ENCODE results near the gene ZNF860.

Gene ZNF860

DNA sequence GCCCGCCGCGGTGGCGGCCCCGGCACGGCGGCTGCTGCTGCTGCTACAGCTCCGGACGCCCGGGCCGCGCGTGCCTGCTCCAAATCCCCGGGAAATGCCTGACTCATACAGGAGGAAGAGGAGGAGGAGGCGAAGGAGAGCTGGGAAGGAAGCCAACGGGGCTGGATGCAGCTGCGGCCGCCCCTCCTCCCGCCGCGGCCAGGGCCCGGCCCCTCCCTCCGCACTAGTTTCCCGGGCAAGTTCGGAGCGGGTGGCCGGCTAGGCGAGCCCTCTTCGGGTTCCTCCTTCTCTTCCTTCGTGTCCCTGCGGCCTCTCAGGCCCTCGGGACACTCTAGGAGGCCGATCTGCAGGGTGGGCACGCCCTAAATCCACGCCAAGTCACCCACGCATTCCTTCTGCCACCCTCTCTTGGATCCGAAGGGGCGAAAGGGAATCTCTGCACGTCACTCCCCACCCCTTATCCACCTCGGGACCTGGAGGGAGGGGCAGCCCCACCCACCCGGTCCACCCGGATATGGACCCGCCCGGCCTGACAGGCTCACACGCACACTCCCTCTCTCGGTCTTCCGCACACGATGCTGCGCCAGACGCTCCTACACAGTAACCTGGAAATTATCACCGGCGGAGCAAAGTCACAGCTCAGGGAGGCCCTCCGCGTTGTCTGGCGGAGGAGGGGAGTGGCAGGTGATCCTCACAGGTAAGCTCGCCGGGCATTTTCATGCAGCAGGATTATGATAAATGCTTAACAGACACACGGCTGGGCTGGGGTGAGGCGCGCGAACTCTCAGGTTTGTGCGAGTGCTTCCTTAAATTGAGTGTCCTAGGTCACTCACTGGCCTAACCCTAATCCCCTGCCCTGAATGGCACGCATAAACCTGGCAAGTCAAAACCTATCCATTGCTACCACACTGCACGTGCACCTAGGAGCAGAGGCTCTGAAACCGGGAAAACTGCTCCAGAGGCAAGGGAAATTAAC lies at the start of gene ZNF860, which contains the start of gene OSBPL10:
ZNF860 (plus strand) TSS at position 545 of the 976 bp plus-strand sequence. CDS start 7,330 bp downstream, outside the sequence.
OSBPL10 (minus strand) TSS at position 57 of the 976 bp plus-strand sequence. CDS start 83 bp downstream, outside the sequence.
- peak; percentile 14 for DNase-seq

DNA sequence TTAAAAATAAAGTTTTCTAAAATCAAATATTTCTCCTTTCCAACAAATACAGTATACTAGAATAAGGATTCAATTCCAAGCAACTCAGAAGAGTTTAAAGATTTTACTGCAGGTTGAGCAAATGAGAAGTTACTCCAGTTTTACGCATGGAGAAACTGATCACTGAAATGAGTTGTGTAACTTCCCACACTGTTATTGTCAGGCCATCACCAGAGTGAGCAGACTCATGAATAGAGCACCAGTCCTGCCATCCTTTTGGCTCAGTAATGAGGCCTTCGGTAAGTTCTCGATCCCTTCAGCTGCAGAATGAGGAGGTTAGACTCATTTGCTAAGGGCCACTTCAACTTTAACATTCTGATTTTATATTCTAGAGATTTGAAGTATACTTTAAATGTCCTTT lies 48.6 kb upstream of the ZNF860 start:
- no peak for DNase-seq

DNA sequence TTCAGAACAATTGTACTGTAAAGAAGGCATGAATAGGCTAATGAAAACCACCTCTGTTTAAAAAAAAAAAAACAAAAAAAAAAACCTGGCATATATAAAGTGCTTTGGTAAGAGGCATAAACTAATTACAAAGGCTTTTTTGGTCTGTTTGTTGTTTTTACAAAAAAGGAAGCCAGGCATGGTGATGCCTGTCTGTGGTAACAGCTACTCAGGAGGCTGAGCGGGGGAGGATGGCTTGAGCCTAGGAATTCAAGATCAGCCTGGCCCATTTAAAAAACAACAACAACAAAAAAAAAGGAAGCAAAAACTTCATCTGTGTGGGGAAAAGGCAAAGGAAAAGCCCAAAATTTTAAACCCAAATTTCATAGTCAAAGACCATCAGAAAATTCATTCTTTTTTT lies 47.5 kb upstream of the ZNF860 start:
- no peak for DNase-seq

DNA sequence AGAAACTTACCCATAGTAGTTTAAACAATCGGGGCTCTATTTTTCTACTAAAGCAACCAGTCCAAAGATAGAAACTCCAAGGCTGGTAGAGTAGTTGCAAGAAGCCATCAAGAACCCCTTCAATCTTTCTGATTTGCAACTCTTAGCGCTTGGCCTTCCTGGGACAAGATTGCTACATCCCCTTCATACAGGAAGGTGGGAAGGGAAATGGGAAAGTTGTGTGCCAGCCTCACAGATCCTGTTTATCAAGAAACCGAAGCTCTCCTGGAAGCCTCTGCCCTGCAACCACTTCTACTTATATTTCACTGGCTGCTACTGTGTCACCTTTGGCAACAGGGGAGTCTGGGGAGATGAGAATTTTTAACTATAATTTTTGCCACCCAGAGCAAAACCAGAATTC lies 46.7 kb upstream of the ZNF860 start:
- DNase-seq = no peak

DNA sequence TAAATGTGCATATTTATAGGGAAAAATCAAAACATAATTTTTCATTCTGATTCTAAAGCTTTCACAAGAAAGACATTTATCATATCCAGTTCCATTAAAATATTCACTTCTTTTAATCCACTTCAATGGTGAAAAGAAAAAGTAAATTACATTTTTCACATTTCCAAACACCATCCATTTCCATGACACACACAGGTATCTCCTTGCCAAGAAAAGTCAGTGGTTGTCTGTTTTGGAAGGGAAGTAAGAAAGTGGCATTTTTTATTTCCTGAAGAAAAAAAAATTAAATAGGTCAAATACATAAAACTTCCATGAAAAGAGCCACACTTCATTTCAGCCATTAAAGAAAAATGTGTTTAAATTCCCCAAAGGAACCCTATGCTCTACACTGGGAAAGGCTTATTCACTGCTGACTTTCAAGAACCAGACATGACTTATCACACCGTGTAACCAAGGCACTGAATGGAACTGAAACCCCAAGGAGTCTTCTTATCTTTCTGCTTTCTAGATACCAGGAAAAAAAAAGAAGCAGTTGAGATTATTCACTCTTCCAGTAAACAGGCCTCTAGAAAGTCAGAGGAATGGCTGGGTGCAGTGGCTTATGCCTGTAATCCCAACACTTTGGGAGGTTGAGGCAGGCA lies 45.0 kb upstream of the ZNF860 start:
- no peak for DNase-seq

DNA sequence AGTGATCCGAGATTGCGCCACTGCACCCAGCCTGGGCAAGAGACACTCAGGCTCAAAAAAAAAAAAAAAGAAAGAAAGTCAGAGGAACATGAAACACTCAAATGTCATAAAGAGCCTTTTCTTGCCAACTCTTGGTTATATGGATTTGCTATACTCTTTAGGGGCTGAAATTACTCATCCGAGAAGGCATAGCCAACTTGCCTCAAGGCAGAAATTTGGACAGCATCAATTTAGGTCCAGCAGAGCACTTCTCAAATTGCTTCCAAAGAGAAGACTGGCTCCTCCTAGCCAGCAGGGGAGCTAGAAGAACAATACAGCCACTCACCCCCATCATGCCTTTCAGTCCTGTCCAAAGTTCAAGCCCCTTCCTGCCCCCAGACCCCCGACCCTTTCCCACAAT lies 44.3 kb upstream of the ZNF860 start:
- no peak for DNase-seq

DNA sequence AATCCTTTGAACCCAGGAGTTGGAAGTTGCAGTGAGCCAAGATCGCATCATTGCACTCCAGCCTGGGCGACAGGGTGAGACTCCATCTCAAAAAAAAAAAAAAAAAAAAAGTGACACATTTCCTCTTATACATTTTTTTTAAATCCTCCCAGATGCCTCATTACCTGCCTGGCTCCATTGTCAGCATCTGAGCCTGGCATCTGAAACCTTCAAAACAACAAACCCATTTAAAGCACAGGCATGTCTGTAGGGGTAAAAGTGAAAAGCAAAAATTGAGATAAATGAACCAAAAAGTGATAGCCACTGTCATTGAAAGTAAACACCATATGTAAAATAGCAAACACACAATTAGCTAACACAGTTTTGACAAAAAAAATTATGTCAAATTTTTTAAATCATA lies 39.1 kb upstream of the ZNF860 start:
- no peak for DNase-seq

DNA sequence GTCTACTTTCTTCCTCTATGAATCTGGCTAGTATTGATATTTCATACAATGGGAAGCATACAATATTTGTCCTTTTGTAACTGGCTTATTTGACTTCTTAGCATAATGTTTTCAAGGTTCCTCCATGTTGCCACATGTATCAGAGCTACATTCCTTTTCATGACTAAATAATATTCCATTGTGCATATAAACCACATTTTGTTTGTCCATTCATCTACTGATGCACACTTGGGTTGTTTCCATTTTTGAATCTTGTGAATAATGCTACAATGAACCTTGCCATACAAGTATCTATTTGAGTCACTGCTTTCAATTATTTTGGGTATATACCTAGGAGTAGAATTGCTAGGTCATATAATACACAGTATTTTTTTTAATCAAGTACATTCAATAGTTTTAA lies 38.5 kb upstream of the ZNF860 start:
- DNase-seq = no peak

DNA sequence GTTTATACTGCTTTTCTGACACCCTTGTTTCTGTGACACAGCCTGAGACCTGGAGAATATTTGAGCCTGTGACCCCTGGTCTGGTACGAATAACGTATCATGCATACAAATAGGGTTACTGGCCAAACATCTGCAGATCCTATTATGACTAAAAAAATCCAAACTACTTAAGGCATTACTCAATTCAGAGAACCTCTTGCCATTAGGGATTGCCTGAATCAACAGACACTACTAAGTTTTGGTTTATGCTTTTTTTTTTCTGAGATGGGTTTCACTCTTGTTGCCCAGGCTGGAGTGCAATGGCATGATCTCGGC lies 35.9 kb upstream of the ZNF860 start:
- DNase-seq = no peak

DNA sequence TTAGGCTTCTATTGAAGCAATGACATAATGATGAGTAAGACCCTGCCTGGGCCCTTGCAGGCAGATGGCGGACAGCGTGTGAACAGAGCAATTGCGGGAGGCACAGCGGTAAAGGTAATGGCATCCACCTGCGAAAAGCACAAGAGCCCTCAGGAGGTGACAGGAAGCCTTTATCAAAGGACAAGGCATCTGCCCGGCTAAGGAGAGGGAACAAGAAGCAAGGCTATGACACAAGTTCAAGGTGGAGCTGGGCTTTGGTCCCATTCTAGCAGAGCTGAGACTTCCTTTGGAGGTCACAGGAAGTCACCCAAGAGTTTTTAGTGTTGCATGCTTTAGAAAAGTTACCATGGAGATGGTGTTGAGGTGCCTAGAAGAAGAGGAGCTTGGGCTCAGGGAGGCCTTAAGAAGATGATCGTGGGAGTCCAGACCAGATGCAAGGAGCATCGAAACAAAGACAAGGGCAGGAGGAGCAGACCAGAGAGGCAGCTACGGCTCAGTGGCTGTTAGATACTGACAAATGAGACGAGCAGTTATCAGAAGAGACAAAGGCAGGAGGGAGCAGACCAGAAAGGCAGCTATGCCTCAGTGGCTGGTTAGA lies 35.0 kb upstream of the ZNF860 start:
- no peak for DNase-seq

DNA sequence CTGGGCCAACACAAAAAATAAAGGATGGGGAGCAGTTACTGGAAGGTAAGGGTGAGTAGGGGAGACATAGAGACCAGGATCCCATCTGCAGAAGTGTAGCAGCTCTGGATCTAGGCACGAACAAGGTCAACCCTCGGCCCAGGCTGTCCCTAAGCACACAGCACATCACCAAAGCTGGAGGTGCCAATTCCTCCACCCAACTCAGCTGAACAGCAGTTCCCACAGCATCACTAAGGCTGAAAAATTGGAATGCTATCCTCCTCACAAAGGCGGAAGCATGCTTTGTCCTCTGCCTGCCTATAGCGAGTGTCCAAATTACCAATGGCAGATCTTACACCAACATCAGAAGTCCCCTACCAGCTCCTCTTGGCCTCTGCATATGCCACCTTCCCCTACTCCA lies 34.4 kb upstream of the ZNF860 start:
- no peak for DNase-seq

DNA sequence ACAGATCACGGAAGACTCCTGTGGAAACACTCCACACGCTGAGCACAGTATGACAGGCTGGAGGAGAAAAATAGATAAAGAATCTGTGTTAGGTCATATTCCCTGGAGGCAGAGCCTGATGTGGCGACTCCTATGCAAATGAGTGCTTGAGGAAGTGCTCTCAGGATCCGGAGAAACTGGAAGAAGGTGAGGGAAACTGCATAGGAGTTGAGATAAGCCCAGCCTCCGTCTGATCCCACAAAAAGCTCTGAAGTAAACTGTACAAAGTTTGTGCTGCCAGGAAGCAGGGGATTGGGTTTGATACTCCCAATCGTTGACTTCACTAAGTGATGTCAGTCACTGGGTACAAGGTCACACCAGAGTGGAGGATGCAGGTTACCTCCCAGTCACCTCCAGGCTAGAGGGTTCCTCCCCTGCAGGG lies 33.9 kb upstream of the ZNF860 start:
- no peak for DNase-seq

DNA sequence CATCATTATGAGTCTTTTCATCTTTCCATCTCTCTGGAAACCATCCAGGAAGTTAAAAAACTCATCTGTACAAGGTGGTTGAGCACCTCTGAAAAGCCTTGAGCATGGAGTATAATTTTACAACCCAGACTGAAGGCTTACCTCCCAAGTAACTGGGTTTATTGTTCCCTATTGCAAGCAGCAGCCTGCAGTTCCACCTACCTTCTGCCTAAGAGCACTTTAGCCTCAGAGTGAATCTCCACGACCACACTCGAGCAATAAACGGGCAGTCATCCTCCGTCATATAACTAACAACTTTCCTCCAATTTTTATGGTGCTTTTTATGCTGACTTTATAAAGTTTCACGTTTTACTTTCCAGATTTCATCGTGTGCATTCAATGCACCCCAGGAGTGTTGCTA lies 33.3 kb upstream of the ZNF860 start:
- no peak for DNase-seq

DNA sequence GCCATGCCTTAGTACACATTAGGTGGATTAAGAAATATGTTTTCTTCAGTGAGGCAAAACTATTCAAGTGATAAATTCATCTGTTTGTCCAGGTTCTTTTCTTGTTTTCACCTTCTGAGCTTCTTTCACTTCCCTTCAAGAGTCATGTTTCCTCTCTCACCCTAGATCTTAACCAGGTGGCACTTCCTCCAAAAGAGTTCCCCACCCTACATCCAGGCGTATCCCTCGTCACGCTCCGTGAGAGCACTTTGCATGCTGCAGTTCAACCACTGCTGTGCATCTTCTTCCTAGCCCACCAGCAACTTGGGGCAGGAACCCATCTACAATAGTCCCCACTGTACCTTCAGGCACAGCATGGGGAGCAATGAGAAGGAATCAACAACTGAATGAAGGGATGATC lies 29.3 kb upstream of the ZNF860 start:
- DNase-seq = no peak

DNA sequence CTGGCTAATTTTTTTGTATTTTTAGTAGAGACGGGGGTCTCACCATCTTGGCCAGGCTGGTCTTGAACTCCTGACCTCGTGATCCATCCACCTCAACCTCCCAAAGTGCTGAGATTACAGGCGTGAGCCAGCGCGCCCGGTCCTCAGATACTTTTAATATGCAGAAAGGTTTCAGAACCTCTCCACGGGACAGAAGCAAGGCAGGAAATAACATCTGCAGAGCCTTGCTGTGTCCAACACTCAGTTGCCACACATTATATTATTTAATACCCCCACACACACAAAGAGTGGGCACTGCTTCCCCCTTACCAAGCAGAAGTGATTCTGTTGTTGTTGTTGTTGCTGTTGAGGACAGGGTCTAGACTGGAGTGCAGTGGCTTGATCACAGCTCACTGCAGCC lies 28.5 kb upstream of the ZNF860 start:
- DNase-seq = no peak

DNA sequence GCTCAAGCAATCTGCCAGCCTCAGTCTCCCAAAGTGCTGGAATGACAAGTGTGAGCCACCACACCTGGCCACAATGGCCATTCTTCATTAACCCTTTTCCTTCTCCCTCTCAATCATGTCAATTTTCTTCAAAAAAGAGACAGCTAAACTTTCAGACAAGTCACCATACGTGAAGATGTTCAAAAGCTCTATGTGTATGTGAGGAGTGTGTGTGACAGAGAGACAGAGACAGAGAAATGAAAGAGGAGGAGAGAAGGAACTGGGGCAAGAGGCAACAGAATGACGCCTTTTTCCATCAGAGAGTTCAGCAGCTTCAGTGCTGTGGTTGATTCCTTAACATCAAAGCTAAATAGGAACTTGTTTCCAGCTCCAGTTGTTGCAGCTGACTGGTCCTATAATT lies 27.9 kb upstream of the ZNF860 start:
- no peak for DNase-seq

DNA sequence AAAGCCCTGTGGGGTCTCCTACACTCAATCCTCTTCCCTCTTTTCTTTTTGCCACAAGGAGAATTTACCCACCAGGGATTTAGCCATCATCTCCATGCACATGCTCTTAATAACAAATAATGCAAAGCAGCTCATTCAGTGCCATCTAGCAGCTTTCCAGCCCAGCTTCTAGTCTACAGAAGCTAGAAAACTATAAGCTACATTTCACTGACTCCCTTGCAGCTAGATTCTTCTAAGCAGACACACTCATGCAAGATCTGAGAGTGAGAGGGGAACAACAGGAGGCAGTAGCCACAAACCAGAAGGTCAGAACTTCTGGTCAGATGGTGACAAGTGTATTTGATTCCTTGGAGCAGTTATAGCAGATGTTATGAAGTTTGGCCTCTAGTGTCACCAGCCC lies 26.0 kb upstream of the ZNF860 start:
- no peak for DNase-seq

DNA sequence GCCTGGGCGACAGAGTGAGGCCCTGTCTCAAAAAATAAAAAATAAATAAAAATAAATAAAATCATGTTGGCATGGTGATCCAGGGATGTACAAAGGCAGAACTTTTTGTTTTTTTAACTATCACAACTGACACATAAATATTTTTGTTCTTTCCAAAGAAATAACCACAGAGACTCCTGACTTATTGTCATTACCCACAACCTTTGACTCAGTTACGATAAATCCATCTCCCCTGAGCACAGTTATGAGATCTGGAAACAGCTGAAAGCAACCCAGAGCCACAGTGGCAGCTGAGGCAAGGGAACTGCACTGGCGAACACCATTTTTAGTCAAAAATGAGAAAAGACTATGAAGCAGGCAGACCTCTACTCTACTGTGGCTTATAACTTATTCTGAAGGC lies 24.4 kb upstream of the ZNF860 start:
- DNase-seq = no peak

DNA sequence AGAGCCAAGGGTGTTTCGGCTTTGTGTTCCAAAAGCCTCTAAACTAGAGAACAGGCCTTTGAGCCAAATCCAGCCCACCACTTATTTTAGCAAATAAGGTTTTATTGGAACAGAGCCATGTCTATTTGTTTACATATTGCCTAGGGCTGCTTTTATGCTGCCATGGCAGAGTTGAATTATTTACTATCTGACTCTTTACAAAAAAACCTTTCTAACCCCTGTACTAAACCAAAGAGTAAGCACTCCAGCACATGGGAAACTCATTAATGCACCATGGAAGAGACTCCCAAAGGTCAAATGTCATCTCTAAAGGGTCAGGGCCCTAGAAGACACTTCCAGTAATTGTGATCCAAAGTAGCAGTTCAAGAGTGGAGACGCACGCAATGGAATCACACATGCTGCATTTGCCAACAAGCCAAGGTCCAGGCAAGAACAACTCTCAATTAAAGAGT lies 22.8 kb upstream of the ZNF860 start:
- DNase-seq = no peak

DNA sequence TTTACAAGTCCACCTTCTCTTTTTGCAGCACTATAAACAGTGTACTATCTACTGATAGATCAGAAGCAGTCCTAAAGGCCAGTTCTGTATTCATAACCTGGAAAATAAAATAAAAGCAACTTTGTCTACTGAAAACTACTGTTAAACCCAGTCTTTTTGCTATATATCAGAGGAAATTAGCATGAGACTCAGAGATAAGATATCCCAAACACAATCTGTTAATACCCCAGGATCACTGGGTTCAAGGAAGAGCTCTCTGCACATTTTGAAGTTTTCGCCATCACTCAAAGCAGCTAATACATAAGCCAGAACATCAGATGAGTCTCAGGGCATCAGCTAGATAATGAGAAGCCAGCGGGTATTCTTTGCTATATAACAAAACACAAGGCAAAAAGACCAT lies 22.3 kb upstream of the ZNF860 start:
- DNase-seq = no peak

DNA sequence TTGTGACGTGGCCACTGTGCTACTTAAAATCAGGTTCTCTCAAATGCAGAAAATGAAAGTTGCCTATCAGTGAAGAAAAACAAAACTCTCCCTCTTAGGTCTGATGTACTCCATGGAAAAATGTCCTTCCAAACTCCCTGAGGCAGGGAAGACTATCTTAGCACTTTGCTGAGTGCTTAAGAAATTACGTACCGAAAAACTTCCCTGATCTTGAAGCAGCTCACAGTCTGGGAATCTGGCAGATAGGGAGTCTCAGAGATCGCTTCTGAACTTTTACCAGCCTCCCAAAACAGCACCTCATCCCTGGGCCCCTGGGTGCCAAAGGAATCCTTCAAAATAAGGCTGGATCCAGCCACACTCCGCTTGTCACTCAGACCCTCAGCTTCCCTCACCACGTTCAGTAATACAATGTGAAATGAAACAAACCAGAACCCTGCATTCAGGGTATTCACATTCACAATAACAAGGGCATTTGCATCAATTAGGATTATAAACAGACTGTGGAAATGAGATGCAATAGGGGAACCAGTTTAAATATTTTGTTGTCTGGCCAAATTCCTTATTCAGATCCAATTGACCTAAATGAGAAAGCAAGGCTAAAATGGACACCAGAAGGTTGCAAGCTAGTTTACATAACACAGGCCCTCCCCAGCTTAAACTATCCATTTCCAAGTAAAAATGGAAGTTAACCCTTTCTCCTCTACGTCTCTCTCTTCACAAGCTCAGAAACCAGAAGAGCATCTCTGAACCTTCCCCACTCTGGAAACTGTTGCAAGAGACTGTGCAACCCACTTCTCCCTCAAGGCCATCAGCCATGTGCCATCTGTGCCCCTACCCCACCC lies 21.4 kb upstream of the ZNF860 start:
- DNase-seq = no peak

DNA sequence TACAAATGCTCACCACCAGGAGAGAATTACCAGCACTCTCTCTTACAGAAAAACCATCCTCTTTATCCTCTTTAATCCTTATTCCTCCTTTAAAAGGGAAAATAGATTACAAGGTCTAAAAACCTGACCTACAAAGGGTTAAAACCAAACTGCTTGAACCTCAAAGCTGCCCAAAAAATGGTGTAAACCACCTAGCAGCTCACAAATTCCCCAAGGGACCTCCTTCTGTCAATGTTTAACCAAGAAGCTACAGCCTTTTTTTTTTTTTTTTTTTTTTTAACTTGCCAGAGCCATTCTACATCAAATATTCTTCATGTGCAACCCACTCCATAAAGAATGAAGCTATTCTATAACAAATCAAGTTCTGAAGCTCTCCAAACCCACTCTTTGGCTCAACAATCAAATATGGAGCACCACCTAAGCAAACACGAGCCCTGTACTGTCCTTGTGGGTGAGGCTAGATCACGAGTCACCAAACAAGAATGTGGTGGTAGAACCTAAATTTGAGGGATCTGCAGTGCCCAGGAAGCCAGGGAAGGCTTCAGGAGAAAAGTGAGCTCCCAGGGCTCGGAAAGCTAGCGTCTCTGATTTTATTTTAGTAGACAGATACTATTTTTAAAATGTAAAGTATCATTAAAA lies 20.6 kb upstream of the ZNF860 start:
- no peak for DNase-seq

Measured in DMS 273 treated with DMSO at 0.1 percent for 48 hours (cell line).